HT-29 (cell line): ENCODE data around the gene PRKCA. TPM values are rescaled to one million over a fixed set of nuclear protein-coding genes. Genes with fewer than 3 reads are reported as not detected.

Experiments
- DNase-seq: peaks from one replicate; pipeline ENCODE4 v3.0.0-alpha.2; 2015; ENCODE audit warnings: low spot score
- total RNA-seq: library from RNA; depleted of rRNA; stranded (reverse); fragments of >200 nt; shearing (Covaris generic); gene quantifications from 2 replicates; pipeline ENCODE4 v1.2.3, GENCODE V29; 2014

Gene PRKCA
- total RNA-seq, 1 experiment from 2014 or later = 7.1 TPM

DNA sequence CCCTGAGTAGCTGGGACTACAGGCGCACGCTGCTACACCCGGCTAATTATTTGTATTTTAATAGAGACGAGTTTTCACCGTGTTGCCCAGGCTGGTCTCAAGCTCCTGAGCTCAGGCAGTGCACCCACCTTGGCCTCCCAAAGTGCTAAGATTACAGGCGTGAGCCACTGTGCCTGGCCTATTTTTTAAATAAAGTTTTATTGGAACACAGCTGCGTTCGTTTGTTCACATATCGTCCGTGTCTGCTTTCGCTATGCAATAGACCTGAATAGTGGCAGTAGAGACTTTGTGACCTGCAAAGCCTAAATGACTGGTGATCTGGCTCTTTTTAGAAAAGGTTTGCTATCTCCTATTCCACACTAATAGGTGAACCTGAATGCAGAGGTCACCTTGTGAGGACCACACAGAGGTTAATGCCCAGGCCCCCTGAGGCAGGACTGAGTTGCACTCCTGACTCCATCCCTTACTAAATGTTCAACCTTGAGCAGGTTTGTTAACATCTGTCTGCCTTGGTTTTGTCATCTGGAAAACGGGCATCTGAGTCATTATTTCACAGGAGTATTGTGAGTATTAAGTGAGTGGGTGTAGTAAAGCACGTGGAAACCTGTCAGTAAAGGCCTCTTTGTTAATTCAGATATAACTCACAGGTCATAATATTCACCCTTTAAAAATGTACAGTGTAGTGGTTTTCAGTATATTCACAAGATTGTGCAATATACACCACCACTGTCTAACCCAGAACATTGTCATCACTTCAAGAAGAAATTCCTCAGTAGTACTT is 375.0 kb downstream of the PRKCA start:
- no peak for DNase-seq

DNA sequence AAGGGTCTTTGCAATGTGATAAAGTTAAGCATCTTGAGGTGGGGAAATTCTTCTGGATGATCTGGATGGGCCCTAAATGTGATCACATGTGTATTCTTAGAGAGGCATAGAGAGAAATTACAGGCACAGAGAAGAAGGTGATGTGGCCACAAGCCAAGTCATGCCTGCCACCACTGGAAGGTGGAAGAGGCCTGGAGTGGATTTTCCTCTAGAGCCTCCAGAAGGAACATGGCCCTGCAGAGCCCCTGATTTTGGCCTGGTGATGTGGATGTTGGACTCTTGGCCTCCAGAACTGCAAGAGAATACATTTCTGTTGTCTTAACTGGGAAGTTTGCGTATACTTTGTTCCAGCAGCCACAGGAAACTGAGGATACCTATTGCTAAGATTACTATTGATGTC is 375.6 kb downstream of the PRKCA start:
- no peak for DNase-seq

DNA sequence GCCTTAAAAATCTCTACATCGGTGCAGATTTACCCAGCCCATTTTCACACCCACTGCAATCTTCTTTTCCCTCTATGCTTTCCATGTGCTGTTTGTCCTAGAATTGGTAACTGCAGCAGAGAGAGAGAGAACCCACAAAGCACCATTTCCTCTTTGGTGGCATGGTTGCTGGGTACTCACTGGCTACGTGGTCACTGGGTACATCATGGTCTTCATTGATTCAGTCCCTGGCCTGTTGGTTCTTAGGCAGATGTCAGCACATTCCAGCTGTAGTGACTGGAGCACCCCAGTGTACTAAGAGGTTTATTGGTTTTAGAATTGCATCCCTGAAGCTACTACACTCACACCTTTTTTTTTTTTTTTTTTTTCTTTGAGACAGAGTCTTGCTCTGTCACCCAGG is 376.4 kb downstream of the PRKCA start:
- DNase-seq = no peak

DNA sequence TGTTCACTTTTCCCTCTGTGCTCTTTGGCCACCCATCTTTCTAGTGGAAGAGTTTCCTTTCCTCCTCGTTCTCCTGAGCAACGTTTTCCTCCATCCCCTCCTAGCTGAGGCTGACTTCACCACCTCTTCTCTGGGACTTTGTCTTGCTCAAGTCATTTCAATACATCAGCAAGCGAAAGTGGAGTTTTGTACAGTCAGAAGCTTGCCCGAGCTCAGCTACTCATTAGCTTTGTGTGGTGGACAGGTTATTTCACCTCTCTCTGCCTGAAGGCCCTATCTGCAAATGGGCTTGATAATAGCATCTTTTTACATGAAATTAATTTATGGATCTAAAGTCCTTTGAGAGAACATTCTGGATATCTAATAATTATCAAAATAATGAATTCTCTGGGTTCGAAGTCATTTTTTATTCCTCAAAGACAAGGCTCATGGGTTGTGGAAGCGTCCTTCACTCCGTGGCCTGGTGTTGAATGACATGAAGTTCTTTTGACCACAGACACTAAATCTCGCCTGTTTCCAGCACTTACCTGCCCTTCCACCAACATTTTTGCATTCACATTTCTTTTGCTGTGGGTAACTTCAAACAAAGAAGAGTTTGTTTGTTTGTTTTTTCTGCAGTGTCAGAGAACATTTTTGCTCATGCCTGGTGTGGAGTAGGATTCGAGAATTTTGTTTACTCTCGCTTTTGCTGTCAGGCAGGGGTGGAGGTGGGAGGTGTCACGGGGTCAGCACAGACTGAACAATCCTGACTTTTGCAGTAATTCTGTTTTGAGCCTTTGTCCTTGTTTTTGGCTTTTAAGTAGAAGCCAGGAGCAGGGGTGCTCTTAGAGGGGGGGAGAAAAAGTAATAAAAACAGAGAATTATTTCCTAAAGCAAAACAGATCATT is 377.5 kb downstream of the PRKCA start:
- DNase-seq = no peak

DNA sequence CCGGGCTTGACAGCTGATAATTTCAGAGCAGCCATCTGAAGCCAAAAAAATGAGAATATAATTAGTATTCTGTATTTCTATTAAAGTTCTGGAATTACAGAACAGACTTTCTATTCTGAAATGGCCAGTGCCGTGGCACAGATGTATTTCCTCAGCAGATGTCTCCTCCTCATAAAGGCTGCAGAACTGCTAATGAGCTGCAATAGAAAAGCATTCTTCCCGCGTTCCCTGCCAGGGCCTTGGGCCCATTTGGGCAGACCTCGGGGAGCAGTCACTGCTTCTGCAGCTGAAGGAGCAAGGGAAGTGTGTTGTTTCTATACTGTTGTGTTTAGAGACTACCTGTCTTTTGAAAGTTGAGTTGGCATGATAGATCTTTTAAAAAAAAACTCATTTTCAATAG is 379.9 kb downstream of the PRKCA start:
- DNase-seq = no peak

DNA sequence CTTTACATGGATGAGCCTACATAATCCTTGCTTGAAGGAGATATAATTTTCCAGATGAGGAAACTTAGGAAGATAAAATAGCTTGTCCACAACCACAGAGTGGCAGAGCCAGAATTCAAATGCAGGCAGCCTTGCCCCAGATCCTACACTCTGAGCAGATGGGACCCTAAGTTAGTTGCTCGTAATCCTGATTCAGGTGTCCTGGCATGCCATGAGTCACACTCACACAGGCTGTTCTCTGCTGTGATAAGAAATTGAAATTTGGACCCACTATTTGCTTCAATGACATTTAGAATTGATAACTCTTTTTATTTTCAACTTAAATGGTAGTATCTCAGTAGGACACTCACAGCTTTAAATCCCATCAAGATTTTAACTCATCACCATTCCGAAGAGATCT is 381.8 kb downstream of the PRKCA start:
- DNase-seq = no peak

DNA sequence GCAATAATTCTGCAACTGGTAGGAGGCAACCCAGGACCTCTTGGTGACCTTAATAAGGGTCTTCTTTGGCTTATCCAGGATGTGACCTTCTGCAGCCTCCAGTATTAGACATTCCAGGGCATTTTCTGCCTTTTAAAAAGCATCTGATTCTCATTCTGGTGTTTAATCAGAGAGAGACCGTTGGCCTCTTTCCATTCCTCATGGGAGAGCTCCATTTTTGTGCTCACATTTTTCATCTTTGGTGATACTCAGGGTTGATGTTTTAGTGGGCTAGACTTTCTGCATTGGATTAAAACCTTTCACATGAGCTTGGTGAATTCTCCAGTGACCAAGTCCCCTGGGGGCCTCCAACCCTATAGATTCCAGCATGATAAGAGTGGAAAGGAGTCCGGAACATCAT is 382.3 kb downstream of the PRKCA start:
- no peak for DNase-seq

DNA sequence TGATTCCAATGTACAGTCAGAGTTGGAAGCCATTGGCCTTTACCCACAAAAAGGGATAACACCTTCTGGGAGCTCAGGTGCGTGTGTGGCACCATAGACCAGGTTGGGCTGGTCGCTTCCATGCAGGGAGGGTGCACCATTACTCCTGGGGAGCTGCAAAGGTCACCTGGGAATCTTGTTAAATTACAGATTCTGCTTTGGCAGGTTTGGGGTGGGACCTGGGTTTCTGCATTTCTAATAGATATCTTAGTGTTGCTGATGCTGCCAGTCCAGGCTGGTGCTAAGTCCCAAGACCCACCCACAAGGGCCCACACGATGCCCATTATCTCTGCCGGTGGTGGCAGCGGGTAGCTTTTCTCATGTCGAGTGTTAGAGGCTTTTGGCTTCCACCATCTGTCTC is 384.2 kb downstream of the PRKCA start:
- DNase-seq = no peak

DNA sequence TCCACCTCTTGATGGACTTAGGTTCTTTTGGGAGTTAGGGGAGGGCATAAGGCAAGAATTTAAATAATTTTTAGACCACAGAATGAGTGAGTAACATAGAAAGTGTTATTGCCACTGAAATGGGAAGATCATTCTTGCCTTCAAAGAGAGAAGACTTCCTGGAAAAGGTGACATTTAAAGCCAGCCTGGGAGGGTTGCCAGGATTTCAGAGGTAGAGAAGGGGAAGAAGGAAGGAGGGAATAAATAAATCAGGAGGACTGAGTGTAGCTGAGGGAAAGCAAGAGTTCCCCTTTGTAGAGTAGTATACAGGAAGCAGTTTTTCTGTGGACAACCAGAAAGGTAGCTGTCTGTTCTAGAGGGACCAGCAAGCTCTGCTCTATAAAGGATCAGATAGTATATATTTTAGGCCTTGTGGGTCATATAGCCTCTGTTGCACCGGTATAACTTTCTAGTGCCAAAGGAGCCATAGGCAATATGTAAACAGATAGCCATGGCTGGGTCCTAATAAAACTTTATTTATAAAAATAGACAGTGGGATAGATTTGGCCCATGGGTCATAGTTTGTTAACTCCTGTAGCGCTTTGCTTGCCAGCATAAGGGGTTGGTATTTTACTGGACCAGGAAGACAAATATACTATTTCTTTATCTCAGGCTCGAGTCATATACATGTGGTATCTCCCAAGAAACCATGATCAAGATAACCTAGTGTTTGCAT is 385.3 kb downstream of the PRKCA start:
- no peak for DNase-seq

DNA sequence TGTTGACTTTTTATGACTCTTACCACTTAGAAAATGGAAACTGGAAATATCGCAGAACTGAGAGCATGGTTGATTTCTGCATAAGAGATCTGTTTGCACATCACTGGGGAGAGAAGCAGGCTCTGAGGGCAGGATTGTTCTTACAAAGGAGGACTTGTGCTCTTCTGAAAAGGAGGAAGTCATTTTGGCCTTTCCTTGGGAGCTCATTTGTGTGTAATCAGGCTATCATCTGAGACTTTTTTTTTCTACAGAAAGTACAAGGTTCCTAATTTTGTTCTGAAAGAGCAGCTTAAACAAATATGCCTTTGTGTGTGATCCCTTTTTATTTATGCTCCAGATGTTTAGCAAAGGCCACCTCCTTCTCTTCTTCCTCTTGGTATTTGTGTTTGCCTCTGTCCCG is 386.8 kb downstream of the PRKCA start:
- no peak for DNase-seq

DNA sequence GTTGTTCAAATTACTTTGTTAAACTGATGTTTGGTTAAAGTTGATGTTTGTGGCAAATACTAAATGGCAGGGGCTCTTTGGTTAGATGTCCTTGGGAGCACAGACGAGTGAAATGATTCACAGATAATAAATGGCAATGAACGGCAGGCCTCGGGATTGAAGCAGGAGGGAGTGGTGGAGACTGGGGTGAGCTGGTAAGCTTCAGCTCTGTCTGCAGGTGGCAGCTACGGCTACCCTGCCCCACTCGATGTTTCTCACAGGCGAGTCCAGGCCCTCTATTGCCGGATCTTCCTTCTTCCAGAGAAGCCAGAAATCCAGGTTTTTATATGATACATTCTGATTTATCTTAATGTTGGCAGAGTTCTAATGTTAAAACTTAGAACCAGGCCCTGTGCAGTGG is 387.8 kb downstream of the PRKCA start:
- no peak for DNase-seq

DNA sequence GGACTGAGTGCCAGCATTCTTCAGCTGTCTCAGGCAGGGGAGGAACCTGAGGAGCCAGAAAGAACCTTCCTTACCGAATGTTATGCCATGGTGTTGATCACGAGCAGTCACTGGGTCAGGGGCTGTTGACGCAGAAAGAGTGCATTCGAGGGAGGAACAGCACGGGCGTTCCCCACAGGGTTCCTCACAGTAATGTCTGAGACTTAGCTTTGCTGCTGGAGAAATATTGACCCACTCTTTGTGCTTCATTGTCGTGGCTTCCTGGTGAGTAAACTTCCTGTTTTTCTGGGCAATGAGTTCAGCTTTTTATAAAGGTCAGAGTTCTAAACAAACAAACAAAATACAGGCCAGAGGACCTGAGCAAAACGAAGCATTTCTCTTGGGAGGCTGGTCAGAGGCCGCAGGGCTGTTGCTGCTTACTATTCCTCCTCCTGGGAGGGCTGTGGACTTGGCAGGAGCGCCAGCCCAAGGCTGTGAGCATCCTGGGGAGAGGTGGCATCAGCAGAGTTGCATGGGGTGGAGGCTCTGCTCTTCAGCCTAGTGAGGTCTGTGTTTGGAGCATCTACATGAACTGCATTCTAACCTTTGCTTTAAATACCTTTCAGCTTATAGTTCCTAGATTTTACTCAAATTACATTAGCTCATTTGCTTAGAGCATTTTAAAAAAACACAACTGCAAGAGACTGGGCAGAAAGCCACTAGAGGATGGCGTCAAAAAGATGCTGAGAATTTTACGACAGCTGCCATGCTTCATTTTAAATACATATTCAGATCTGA is 389.4 kb downstream of the PRKCA start:
- peak; percentile 59 for DNase-seq

DNA sequence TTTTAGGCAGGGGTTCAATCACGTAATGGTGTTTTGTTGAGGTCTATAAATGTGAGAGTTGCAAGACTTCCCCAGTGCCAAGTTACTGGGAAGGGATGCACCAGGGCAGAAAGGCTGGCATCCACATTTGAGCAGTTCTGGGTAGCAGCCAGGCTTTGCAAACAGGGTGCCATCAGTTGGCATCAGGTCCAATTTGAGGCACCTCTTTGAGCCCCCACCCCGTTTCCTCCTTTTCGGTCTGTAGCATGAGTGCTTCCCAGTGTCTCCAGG is 389.9 kb downstream of the PRKCA start:
- no peak for DNase-seq

DNA sequence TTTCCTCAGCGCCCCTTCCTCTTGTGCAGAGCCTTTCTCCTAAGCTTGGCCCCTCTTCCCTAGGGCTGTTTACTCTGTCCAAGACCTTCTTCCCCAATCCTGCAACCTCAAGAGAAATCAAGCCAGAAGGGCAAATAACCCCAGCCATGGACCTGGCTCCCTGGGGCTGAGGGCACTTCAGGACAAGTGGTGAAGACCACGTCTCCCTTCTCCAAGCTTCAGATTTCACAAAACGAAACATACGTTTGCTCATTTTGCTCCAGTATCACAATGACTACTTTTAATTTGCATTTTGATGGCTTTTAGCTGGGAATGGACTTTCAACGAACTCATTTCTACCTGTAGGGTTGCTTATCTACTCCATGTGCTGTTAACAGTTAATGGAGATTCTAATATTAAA is 392.7 kb downstream of the PRKCA start:
- no peak for DNase-seq

DNA sequence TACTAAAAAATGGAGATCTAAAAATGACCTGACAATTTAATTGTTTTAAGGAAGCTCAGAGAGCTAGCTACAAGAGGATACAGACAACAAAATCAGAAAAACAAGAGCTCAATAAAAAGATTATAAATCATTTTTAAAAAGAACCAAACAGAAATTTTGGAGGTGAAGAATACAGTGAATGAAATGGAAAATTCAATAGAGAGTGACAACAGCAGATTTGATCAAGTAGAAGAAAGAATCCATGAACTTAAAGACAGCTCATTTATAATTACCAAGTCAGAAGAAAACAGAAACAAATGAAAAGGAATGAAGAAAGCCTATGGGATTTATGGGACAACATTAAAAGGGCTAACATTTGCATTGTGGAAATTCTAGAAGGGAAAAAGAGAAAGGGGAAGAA is 395.9 kb downstream of the PRKCA start:
- no peak for DNase-seq

DNA sequence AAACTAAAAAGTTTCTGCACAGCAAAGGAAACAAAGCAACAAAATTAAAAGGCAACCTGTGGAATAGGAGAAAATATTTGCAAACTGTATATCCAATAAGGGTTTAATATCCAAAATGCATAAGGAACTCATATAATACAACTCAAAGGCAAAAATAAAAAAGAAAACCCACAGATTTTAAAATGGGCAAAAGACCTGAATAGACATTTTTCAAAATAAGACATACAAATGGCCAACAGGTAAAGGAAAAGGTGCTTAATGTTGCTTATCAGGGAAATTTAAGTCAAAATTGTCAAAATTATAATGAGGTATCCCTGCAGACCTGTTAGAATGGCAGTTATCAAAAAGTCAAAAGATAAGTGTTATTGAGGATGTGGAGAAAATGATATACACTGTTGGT is 399.0 kb downstream of the PRKCA start:
- DNase-seq = no peak

DNA sequence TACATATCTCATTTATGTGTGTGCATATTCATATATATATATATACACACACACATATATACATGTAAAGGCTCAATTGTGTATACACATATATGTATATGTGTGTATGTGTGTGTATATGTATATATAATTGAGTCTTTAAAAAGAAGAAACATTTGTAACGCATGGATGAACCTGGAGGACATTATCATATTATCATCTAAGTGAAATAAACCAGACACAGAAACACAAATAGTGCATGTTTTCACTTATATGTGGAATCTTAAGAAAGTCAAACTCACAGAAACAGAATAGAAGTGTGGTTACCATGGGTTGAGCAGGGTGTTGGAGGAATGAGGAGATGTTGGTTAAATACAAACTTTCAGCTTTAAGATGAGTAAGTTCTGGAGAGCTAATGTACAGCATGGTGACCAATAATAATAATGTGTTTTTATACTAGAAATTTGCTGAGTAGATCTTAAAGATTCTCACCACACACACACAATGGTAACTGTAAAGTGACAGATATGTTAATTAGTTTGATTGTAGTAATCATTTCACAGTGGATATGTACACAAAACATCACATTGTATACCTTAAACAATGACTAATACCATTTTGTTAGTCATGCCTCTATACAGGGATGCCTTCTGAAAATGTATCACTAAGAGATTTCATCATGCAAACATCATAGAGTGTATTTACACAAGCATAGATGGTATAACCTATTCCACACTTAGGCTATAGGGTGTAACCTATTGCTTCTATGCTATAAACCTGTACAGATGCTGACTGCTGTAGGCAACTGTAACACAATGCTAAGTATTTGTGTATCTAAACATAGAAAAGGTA is 399.9 kb downstream of the PRKCA start:
- DNase-seq = peak; percentile 64

DNA sequence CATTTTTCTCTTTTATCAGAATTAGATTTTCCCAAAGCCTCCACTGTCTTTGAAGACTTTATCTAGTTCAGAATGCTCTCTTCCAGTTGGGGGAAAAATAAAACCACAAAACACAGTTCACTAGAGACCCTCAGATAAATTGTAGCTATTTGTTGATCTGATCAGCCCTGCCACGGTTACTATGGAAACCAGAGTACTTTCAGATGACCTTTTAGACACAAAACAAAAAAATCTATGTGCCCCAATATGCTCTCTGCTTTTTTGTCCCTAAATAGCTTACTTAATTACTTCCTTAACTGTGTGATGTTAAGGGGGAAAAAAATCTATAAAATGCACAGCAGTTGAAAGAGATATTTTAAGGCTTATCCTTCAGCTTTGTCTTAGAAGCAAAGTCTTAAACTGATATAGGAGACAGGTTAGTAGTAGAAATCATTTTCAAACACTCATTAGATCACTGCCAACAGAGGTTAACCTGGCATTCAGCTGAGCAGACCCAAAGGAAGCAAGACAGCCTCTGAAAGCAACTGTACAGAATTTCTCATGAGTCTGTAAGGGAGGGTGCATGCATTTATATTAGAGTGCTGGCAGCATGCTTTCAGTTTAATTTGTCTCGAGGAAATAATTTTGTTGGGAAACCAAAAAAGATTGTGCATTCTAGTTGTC is 402.6 kb downstream of the PRKCA start:
- DNase-seq = no peak

DNA sequence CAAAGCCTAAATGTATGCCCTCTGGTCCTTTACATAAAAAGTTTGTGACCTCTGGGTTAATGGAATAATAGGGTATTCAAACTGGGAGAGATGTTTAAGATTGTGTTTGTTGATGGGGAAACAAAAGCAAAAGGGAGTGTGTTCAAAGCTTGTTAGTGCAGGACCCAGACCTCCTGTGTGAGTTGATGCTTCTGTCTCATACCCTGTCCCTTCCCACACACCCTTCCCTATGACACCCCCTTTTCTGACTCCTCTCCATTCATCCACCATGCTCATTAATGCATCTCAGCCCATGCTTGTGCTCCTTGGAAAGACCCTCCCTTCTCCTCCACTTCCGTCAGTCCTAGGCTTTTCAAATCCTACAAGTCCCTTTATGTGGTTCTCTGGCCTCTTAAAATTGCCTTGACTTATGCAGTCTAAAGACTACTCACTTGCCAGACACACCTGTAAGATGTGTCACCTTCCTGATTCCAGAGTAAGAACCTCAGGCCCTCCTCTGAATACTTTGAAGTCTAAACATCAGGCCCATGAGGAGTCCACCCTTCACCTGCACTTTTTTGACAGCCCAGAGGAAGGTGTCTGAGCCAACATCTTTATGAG is 404.5 kb downstream of the PRKCA start:
- DNase-seq = no peak

DNA sequence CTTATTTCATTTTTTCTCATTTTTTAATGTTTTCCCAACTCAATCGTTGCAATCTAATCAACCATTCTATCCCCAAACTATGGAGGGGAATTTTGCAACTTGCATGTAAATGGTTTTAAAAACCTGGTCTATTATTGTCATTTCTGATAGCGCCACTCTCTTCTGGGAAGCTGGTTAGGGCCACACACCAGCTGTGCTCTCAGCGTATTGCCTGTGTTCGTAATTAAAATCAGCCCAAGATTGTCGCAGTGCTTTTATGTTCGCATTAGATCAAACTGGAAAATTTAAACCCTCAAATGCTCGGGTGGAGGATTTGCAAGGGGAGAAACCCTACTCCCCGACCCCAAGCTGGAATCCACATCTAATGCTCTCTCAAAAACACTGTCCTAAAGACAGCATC is 409.0 kb downstream of the PRKCA start:
- no peak for DNase-seq
